T47D (cell line): ENCODE data around the gene RENBP.

ENCODE experiments used
- DNase-seq, 2 experiments: peaks; one replicate each; pipeline versions ENCODE4 v3.0.0 to v3.0.0-alpha.2; 2011 to 2012; ENCODE audit warnings: low read depth in 1 of 2, low spot score in 1 of 2
- JUND ChIP-seq: IDR thresholded peaks from 2 replicates; pipeline ENCODE4 v1.6.1; 2012; ENCODE audit warnings: low read depth
- in situ Hi-C: cut with HindIII; loops from 2 replicates; pipeline ENCODE4 v1.10.0; 2016; ENCODE audit warnings: low sequenced_read_pairs, low pct_unique_long_range_greater_than_20kb

RENBP gene

GRCh38 chrX:153925387-153925738, 19.1 kb downstream of the RENBP start:
- DNase-seq, result no peak
- no peak for TF ChIP-seq JUND
- in situ Hi-C loops, result no loop called here

GRCh38 chrX:153924149-153924861, 20.1 kb downstream of the RENBP start:
- in situ Hi-C loops, result no loop called here
- DNase-seq, result peak in 1 of 2 experiments; percentile 60
- TF ChIP-seq JUND, result no peak

GRCh38 chrX:153922932-153923857, 21.2 kb downstream of the RENBP start:
- in situ Hi-C loops, result no loop called here
- peak; percentile 31 to 46 for DNase-seq
- no peak for TF ChIP-seq JUND

DNA sequence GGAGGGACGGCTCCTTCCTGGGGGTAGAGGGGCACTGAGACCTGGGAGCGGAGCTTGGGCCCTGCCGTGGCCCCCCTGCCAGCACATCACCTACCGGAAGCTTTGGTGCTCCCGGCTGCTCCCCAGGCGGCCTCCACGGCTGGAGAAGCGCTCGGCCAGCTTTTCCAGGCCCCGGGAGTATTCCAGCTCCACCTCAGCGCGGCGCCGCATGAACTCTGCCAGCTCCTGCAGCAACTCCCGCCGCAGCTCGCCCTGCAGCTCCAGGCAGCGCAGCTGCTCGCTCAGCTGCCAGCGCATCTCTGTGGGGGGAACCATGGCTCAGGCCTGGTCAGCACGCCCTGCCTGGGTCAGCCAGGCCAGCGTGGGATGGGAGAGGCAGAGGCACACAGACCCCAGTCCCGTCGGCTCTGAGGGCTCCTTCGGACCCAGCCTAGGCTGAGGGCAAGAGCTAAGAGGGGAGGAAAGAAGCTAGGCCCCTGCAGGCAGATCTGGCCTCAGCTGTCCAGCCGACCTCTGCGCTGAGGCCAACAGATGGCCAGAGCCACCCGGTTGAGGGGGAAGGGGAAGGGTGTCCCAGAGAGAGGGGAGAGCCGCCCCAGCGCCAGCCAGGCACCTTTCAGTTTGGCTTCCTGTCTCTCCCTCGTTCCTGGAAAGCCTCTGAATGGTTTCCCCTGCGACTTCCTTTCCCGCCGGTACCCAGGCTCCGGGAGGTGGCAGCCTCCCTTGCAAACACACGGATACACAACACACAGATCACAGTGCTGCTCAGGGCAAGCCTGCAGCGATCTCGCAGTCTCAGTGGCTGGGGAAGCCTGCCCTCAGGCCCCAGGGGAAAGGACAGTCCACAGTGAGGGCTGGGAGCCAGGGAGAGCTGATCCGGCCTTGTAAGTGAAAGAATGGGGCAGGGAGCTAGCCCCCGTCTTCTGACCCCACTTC, 22.7 kb downstream of the RENBP start:
- TF ChIP-seq JUND, result no peak
- in situ Hi-C loops, result no loop called here
- DNase-seq, result no peak

DNA sequence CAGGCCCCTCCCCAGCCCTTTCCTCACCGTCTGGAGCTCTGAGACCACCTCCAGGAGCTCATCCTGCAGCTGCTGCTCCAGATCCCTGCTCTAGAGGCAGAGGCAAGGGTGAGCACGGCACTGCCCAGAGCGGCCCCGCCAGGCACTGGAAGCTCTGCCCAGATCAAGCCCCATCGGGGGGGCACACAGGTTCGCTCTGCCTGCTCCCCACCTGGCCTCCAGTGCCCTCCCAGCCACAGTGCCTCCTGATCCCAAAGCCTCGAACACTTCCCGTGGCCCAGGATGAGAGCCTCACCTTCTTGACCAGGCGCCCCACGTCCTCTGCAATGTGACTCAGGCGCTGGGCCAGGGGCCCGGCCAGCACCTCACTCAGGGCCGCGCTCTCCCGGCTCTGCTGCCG, 23.4 kb downstream of the RENBP start:
- no peak for DNase-seq
- no peak for TF ChIP-seq JUND
- in situ Hi-C loops, result no loop called here

DNA sequence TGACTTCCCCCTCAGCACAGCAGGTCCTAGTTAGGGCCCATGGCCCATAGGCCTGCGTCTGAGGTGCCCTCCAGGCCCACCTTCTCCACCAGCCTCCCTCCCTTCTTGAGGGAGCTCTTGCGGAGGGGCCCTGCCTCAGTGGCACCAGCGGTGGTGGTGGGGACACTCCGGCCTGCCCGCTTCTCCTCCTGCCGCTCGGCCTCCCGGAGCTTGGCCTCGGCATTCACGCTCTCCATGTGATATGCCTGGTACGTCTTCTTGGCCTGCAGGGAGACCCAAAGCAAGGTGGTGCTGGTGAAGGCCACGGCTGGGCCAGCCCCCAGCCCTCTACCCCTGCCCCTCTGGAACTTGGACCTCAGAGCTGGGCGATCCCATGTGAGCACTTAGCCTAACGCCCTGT, 23.9 kb downstream of the RENBP start:
- DNase-seq, result no peak
- TF ChIP-seq JUND, result no peak
- in situ Hi-C loops, result no loop called here

GRCh38 chrX:153919281-153919680, 25.2 kb downstream of the RENBP start:
- in situ Hi-C loops, result no loop called here
- DNase-seq, result no peak
- no peak for TF ChIP-seq JUND

DNA sequence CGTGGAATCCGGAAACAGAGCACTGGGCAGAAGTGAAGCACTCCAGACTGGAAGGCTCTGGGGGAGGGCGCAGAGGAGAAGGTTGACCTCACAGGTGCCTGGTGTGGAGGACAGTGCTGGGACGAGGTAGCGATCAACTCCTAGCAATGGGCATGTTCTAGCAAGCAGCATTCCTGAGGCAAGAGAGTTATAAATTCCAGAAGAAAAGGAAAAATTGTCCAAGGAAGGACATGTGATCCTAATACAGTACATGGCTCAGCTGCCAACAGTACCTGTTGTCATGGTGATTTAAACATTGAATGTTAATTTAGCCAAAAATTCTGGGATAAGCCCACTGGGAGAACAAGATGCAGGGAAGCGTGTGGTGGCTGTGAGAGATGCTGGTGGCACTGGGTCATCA, 26.6 kb downstream of the RENBP start:
- no peak for TF ChIP-seq JUND
- no peak for DNase-seq
- in situ Hi-C loops, result no loop called here

DNA sequence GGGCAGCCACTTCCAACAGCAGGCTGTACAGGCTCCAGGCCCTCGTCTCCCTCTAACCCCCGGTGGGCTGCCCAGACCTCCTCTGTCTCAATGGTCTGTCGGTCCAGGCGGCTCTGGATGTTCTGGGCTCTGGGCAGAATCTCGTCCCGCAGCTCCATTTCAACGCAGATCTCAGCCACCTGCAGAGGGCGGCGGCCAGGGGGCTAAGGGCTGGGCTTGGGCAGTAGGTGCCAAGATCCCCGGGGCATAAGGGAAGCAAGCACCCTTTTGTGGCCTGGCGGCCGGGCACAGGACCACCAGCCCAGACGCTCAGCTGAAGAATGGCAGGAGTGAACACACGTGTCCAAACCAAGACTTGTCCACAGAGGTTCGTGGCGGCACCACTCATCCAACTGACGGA, 30.7 kb downstream of the RENBP start:
- no peak for DNase-seq

DNA sequence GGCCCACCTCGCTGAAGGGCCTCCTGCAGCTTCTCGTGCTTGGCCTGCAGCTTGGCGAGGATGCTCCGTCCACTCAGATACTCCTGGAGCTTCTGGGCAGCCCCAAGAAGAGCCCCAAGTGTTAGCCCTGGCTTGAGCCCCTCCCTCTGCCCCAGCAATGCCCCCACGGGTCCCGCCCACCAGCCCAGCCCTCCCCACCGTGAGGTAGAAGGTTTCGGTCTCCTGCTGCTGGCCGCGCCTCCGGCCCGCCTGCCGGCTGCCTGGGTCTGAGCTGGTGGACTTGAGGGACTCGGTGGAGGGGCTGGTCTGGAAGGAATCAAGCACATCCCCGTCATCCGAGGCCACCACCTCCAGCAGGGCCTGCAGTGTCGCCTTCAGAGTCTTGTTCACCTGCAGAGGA, 31.2 kb downstream of the RENBP start:
- no peak for TF ChIP-seq JUND
- in situ Hi-C loops, result no loop called here
- no peak for DNase-seq

More for the DNA sequence above, 30.7 kb downstream of the RENBP start:
- in situ Hi-C loops, result no loop called here
- no peak for TF ChIP-seq JUND

DNA sequence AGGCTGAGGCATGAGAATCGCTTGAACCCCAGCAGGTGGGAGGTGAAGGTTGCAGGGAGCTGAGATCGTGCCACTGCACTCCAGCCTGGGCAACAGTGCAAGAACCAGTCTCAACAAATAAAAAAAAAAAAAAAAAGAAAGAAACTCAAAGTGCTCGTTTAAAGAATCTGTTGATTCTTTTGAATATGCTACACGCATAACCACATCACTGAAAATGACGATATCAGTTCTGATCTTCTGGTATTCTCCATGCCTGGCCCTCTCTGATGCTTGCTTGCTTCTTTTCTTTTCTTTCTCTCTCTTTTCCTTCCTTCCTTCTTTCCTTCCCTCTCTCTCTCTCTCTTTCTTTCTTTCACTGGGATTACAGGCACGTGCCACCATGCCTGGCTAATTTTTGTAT, 32.6 kb downstream of the RENBP start:
- TF ChIP-seq JUND, result no peak
- no peak for DNase-seq
- in situ Hi-C loops, result no loop called here

DNA sequence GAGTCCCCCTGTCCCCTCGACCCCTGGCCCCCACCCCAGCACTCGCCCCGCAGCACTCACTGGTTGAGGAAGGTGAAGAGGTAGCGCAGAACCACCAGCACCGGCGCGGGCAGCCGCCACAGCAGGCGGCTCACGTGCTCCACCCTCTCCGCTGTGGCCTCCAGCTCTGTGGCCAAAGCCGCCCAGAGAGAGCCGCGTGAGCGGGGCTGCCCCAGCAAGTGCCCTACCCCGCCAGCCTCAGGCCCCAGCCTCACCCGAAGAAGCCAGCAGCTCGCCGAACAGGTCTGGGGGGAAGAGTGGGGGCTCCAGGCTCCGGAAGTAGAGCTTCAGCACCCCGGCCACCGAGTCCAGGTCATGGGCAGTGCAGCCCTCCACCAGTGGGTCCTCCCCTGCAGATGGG, 34.0 kb downstream of the RENBP start:
- no peak for TF ChIP-seq JUND
- in situ Hi-C loops, result no loop called here
- no peak for DNase-seq
